Left colon (tissue), 2 donors: ENCODE measurements around the gene VPREB3. TPM values are rescaled to one million over a fixed set of nuclear protein-coding genes. Genes with fewer than 3 reads are reported as not detected.

ENCODE experiments used
- ATAC-seq: fragments of 200-7000 bp; cut with Tn5 transposase; one replicate; pipeline ENCODE4 v1.9.1; 2020; ENCODE audit warnings: mild to moderate bottlenecking, moderate library complexity
- DNase-seq, 2 donors: peaks; one replicate each; pipeline ENCODE4 v3.0.0-alpha.2; 2020
- intact Hi-C, 2 donors: fragments of 100-400 bp; cut with DNase I in 1 of 2; cut with micrococcal nuclease in 1 of 2; formaldehyde crosslinking; loops; one replicate each; pipeline versions ENCODE4 v1.11.2 to v1.14.0; 2022; cut with DNase I, micrococcal nuclease
- long read RNA-seq: library from polyadenylated mRNA; unstranded; transcript quantifications from one replicate; pipeline ENCODE4 v2.0.0, GENCODE V29; 2021
- total RNA-seq, 2 donors: library from RNA; stranded (reverse); fragmentation: NEBNext Ultra II Directional; extraction: Animal tissue kit (Norgen Biotek cat#: 25700); gene quantifications; one replicate each; pipeline ENCODE4 v1.2.1, GENCODE V29; 2021
- donor health status: DM: no; HTN: no; CAD: no.
- donor health status: DM: yes; HTN: yes; CAD: no.

The VPREB3 gene, protein sequence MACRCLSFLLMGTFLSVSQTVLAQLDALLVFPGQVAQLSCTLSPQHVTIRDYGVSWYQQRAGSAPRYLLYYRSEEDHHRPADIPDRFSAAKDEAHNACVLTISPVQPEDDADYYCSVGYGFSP
- total RNA-seq, result 1 to 10 TPM in 1 of 2 donors, under 1 TPM in 1; 0.61 to 1.1 TPM
- long read RNA-seq, result 0 reads

DNA sequence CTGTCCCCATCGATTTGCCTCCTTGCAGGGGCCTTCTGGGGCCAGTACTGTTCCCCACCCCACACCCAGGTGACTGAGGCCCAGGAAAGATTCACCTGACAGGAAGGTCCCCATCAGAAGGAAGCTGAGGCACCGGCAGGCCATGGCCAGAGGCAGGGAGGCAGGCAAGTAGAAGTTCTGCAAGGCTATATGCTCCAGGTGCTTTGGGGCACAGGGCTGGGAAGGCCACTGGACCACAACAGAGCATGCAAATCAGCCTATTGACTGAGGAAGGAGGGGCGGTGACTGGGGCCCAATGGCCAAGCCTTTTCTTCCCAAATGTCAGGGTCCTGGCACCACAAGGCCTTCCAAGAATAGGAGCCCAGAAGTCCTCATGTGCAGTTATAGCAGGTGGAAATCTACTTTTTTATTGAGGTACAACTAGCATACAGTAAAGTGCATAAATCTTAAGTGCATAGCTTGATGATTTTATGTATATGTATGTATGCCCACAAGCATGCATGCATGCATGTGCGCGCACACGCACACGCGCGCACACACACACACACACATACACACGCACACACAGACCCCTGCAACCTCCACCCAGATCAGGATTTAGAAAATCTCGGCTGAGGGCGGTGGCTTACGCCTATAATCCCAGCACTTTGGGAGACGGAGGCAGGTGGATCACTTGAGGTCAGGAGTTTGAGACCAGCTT lies at the start of gene VPREB3:
Gene VPREB3 (minus strand): TSS at position 206 of the 700 bp plus-strand sequence. CDS start 62 bp downstream, at position 144.
- no peak for DNase-seq
- intact Hi-C loops, result no loop called here
- no peak for ATAC-seq

DNA sequence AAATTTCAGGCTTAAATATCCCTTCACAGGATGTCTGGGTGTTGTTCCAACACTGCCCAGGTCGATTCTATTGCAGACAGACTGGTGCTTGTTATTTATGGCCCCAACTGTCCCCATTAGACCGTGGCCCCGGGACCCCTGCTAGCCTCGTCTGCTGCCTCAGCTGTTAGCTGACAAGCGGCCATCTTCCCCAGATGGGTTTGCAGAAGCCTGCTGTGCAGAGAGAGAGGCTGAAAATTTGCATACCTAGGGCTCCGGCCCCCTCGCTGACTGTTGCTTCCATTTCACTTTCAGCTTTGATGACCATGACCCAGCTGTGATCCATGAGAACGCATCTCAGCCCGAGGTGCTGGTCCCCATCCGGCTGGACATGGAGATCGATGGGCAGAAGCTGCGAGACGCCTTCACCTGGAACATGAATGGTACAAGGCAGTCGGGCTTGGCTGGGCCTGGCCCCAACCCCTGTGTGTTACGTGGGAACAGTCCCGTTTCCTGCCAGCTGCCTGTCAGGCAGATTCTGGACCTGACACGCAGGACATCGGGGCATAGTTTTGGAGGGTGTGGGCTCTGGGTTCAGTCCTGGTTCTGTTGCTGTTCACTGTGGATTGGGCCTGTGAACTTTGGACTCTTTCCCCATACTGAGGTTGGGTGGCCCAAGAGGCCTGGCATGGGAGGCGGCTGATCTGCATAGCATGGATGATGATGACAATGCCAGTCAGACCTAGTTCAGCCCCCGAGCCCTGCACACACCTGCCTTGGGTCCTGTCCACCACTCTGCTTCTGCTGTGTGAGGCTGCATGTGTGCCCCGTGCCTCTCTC lies 49.0 kb upstream of the VPREB3 start:
- ATAC-seq, result peak; percentile 30

DNA sequence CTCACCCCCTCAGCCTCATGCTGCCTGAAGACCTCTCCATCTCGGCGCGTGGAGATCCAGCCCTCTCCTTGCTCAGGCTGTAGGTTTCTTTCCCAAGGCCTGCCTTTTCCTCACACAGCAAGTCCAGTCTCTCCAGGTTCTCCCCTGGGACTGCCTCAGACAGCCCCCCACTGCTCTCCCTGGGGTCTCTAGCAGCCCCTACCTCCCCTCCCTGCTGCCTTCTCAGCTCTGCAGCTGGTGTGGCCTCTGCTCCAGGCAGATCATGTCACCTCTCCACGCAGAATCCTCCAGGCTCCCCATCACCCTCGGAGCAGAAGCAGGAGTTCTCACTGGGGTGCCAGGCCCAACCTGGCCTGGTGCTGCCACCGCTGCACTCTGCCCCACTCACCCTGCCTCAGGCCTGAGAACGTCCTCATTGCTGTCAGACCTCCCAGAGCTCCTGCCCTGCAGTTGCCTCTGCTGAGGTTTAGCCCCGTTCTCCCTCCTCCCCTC lies 47.7 kb upstream of the VPREB3 start:
- ATAC-seq (no peak), DNase-seq (no peak)
- intact Hi-C loops, result no loop called here

More for the DNA sequence above, 49.0 kb upstream of the VPREB3 start:
- DNase-seq, result no peak
- intact Hi-C loops, result no loop called here

DNA sequence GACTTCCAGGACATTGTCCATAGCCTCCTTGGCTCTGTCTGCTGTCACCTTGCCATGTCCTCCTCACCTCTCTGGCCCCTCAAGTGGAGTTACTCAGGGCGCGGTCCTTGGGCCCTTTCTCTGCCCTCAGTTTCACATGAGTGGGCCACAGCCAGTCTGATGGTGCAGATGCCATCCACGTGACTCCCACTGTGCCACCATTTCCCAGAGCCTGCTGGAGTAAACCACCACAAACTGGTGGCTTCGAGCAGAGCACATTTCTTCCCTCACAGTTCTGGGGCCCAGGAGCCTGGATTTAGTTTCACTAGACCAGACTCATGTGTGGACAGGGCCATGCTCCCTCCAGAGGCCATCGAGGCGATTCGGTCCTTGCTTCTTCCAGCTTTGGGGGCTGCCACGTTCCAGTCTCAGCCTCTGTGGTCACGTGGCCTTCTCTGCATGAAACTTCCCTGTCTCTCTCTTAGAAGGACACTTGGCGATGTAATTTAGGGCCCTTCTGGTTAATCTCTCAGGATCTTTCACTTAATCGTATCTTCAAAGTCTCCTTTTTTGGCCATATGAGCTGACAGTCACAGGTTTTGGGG lies 47.1 kb upstream of the VPREB3 start:
- intact Hi-C loops, result no loop called here
- ATAC-seq (no peak), DNase-seq (no peak)

DNA sequence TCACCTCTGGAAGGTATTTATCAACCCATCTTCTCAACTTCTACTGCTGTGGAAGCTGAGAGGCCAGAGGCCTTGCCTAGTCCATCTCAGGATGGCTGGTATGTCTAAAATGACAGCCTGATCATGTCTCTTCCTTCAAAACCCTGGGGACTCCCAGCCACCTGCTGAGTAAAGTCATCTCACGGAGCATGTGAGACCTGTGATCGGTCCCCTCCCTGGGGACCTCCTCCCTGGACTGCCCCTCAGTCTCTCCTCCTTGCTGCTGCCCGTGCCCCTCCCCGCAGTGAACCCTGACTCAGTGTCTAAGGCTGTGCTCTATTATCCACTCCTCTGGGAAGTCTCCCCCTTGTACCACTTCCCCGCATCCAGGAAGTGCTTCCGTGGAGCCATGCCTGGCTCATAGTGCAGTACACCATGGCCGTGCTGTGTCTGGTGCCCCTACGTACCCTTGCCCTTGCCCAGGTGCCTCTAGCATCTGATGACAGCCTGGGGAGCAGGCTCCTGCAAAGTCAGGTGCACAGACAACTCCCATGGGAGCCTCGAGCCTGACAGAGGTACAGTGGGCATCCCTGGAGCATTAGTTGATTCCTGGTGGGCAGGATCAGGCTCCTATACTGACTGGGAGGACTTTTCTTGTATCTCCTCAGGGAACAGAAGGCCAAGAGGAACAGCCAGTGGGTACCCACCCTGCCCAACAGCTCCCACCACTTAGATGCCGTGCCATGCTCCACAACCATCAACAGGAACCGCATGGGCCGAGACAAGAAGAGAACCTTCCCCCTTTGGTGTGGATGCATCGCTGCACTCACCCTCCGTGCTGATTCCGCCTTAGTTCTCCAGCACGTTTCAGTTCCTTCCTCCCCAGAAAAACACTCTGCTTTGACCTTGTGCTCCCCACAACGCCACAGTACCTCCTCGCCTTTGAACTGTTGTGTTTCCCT lies 46.3 kb upstream of the VPREB3 start:
- DNase-seq, result no peak

DNA sequence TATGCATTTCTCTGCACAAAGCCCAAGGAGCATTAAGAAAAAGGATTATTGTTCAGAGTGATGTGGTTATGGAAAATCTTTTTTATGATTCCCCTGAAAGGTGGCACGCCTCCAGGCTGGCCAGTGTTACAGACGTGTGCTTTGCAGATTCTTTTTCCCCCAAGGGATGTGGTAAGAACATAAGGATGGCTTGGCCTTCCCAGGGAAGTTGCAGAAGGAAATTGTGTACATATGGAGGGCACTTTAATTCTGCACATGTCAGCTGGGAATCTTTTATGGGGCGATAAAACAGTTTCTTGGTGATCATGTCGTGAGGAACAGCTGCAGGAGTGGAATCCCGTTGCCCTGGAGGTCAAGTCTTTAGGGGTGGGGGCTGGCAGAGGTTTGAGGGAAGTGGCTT lies 42.2 kb upstream of the VPREB3 start:
- no peak for DNase-seq
- intact Hi-C loops, result no loop called here
- ATAC-seq, result no peak

More for the DNA sequence above, 46.3 kb upstream of the VPREB3 start:
- no peak for ATAC-seq
- intact Hi-C loops, result no loop called here

DNA sequence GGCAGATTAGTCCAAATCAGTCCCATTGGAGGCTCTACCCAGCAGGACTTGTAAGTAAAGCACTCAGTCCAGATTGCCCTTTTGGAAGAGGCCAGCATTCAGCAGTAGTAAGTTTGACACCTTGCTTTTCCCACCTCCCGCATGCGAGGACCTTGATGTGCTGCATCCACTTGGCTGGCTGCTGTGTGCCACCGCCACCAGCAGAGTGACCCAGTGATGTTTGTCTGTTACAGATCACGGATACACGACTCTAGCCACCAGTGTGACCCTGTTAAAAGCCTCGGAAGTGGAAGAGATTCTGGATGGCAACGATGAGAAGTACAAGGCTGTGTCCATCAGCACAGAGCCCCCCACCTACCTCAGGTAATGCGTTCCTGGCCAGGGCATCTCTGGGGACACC lies 39.1 kb upstream of the VPREB3 start:
- intact Hi-C loops, result no loop called here
- DNase-seq, result no peak
- ATAC-seq, result no peak

DNA sequence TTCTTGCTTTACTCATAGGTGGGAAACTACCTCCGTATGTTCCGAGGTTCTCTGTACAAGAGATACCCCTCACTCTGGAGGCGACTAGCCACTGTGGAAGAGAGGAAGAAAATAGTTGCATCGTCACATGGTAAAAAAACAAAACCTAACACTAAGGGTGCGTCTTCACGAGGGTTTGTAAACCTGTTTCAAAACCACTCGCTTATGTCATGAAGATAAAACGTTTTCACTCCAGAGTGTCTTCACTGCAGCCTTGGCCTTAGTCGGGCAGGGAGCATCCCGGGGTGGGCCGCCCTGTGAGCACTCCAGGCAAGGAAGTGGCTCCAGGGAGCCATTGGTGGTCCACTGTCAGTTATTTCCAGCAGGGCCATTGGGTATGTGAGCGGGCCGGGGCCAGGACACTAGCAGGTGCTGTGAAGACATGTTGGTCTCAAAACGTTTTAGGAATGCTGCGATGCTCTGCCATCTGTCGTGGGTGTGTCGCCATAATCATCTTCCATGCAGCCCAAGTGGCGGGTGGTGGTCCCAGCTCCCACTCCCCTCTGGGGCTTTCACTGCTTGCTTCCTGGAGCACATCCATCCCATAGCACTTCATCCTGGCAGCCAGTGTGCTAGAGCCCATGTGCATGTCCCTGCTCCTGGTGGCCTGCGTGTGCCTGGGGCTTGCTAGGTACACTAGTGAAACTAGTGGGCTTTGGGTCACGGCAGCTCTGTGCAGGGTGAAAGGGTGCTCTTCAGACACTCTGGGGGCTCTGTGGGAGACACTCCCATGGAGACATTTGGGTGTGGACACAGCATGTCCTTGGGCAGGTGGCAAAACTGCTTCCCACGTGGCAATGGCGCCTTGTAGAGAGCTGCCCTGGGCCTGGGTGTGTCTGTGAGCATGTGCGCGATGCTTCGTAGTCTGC lies 37.8 kb upstream of the VPREB3 start:
- ATAC-seq, result peak; percentile 47

DNA sequence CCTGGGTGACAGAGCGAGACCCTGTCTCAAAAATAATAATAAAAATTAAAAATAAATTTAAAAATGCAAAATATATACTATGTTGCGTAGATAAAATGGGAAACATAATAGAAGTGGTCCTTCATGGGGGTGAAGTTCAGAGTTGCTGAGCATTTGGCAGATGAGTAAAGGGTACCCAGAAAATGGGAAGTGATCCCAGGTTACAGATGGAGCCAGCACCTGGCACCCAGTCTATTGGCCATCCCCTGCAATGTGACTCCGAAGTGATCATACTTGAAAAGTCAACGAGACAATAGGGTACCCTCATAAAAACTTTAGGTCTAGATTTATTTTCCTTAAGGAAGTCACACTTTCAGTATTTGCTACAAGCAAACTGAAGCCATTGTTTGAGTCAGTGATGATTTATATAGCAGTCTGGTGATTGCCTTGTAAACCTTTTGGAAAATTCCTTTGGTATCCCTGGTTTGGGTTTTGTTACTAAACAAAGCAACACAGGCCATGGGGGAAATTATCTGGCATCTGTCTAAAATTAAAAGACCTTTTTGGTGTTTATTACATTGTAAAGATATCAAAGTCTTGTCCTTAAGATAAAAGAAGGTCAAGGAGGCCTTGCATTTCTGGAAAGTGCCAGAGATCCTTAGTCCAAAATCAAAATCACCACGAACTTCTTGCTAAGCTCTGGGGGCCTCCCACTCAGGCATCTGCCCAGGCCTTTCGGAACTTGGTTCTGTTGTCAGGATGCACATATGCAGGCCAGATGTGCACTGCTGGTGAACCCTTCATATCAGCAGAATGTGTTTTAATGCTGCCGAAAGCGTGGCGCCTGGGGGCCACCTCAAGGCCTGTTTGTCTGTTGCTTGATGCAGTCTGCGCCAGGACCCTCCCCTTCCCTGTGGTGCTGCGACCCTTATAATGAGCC lies 36.9 kb upstream of the VPREB3 start:
- ATAC-seq (no peak), DNase-seq (no peak)
- intact Hi-C loops, result no loop called here

More for the DNA sequence above, 37.8 kb upstream of the VPREB3 start:
- no peak for DNase-seq
- intact Hi-C loops, result no loop called here

DNA sequence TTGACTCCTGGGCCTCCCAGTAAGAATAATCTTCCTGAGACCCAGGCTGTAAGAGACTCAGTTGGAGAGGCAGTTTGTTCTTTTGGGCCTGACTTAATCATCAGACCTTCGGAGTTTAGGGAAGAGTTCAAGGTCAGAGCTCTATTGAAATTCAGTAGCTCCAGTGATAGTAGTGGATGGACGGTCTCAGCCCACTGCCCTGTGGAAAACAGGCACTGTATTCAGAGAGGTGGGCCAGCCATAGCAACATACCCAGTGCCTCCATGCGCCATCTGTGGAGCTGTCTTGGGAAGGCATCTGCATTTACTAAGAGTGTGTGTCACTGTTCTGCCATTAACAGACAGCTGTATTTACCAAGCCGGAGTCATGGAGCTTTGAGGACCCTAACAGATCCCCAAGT lies 35.4 kb upstream of the VPREB3 start:
- intact Hi-C loops, result no loop called here
- ATAC-seq, result no peak
- DNase-seq, result no peak

DNA sequence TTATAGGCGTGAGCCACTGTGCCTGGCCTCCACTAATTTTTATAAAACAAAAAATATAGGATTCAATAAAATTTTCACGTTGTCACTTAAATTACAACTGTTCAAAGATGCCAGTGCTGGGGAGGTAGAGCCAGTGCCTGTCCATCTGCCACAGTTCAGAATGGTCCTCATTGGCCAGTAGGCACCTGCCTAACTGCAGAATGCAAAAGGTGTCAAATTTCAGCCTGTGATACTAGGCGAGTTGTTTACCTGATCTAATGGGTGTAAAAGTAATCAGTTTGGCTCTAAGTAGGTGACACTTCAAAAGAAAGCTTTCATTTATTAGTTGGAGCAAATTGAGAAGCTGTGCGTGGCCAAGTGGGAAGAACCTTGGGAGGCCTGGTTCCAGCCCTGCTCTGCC lies 34.9 kb upstream of the VPREB3 start:
- intact Hi-C loops, result no loop called here

DNA sequence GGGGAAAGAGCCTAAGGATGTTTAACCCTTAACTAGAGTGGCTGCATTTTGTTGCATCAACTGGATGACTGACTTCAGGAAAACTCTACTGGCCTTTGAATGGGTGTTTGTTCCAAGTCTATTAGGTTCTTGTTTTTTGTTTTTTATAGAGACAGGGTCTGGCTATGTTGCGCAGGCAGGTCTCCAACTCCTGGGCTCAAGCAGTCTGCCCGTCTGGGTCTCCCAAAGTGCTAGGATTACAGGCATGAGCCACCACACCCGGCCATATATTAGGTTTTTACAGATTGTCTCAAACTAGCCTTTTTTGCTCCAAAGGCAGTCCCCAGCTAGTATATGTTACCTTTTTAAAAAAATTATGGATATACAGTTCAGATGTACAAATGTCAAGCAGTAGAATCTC lies 33.7 kb upstream of the VPREB3 start:
- intact Hi-C loops, result no loop called here
- no peak for ATAC-seq
- no peak for DNase-seq

More for the DNA sequence above, 34.9 kb upstream of the VPREB3 start:
- DNase-seq, result no peak
- no peak for ATAC-seq

DNA sequence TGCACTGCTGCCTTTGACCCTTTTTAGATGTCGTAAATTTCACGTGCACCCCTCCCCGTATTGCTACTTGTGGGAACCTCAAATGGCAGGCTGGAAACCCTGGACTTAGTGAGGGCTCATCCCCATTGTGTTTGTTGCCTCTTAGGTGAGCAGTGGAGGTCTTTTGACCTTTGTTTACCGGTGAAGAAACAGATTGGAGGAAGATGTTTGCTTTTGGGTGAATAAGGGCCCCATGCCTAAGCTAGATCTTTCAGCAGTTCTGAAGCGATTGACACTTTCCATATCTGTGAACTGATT lies 33.3 kb upstream of the VPREB3 start:
- DNase-seq (no peak), ATAC-seq (peak; percentile 5)
- intact Hi-C loops, result no loop called here

DNA sequence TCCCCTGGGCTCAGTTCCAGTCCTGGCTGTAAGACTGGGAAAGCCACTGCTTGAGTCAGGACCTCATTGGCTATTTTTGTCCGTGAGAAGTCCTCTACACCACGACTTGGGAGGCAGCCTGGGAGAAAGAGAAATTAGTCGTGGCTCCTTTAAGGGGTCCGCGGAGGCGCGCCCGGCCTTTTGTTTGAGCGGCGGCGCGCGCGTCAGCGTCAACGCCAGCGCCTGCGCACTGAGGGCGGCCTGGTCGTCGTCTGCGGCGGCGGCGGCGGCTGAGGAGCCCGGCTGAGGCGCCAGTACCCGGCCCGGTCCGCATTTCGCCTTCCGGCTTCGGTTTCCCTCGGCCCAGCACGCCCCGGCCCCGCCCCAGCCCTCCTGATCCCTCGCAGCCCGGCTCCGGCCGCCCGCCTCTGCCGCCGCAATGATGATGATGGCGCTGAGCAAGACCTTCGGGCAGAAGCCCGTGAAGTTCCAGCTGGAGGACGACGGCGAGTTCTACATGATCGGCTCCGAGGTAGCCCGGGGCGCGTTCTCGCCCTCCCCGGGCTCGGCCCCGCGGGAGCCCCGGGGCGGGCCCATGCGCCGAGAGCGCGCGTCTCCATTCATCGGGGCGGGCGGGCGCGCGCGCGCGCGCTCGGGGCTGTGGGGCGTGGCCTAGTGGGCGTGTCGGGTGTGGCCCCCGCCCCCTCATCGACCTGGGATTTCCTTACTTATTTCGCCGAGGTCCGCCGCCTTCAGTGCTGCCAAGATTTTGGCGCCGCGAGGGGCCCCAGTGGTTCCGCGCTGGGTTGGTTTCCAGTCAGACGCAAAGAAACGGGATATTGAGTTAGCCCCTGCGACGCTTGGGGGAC lies 32.8 kb upstream of the VPREB3 start, which contains the start of gene SMARCB1:
Gene SMARCB1 (plus strand): TSS at position 215 of the 848 bp plus-strand sequence. CDS start 204 bp downstream, at position 419.
- ATAC-seq (peak; percentile 94), DNase-seq (peak; percentile 85 to 95)
- intact Hi-C loops, result no loop called here

DNA sequence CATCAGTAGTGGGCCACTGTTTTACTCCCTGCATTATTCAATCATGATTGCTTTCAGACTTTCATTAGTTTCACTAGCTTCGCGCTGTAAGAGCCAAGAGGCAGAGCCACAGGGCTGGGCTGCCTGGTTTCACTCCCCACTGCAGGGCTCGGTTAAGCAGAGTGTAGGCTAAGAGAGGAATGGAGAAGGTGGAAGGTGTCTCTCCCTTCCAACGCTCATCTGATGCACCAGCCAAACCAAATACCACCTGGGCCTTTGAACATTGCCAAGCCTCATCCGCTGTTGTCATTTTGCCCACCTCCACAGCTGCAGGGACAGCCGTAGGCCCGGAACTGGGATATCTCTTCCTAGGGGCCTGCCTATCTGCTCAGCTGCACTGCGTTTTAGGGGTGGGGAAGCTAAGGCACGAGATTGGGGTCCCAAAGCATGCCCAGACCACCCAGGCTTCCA lies 32.1 kb upstream of the VPREB3 start:
- no peak for DNase-seq
- intact Hi-C loops, result no loop called here
- no peak for ATAC-seq
